ENCODE data around the gene APCDD1L. TPM values are rescaled to one million over a fixed set of nuclear protein-coding genes. Genes with fewer than 3 reads are reported as not detected.

The APCDD1L gene
- total and polyA plus RNA-seq, 3 experiments from 2014 or later, result not detected

DNA sequence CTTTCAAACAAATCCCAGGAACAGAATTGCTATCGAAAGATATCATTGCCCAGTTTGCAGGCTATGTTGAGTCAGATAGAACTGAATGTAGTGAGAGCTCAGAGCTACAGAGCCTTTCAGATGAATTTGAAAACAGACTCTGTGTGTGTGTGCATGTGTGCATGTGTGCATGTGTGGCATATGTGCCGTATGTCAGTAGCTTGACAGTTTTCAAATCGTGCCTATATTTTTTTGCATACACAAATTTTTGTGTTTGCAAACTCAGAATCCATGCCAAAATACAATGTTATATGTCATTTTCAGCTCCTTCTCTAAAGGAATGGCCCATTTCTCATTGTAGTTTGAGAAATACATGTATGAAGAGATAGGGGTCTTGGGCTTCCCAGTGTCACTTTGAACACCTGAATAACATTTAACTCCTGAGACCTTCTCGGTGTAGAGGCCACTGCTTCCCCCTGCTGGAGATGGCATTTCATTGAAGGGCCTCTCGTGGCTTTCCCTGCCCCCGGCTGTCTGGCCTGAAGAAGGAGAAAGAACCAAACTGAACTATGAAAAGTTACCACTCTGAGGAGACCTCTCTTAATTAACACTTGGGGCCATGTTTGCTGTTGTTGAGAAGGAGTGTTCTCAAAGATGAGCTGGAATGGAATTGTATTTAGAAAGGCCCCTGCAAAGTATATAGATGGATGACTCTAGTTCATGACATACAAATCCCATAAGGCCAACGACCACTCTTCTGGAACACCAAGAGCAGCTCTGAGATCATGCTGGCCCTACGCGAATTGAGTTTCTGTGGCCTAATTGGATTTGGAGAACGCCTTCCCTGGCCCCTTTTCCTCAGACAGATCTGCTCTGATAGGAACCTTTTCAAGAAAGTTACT, 67.4 kb downstream of the APCDD1L start:
- no peaks in the 10 kb centered on the region for H3K9me3 ChIP-seq (ENCODE audit: low read length)
- no peaks in the 10 kb centered on the region for H3K27me3 ChIP-seq (ENCODE audit: insufficient read depth, low read length, poor library complexity, severe bottlenecking)
- no peaks in the 10 kb centered on the region for H3K27me3 Mint-ChIP-seq
- ChIA-PET CTCF (interaction anchor here (0.7 kb wide), 1 partner anchor 18 kb away, joined by 3 read pairs; no protein-coding TSS in a partner anchor), POLR2A (no interaction called here)
- no peak overlapping the region for H3K4me3 Mint-ChIP-seq
- H3K36me3 ChIP-seq (ENCODE audit: insufficient read depth, low read length), result peaks cover 22% of the 10 kb centered on the region
- DNase-seq, result peak; percentile 16 to 63 (median 24)
- H3K27ac Mint-ChIP-seq, result peak overlapping the region in 4 of 8 donors; percentile 20 to 42 (median 32)
- no peak overlapping the region for H3K27ac ChIP-seq (ENCODE audit: low read depth, low read length)
- H3K4me1 Mint-ChIP-seq, result peaks cover 0 to 2% (median 2%) of the 10 kb centered on the region in 3 donors
- H3K4me1 ChIP-seq (ENCODE audit: insufficient read depth, low read length), result no peaks in the 10 kb centered on the region
- H3K9me3 Mint-ChIP-seq, result no peaks in the 10 kb centered on the region
- no peak overlapping the region for H3K4me3 ChIP-seq (ENCODE audit: low read length)
- H3K36me3 Mint-ChIP-seq, result peaks cover 0 to 86% (median 28%) of the 10 kb centered on the region in 3 donors

DNA sequence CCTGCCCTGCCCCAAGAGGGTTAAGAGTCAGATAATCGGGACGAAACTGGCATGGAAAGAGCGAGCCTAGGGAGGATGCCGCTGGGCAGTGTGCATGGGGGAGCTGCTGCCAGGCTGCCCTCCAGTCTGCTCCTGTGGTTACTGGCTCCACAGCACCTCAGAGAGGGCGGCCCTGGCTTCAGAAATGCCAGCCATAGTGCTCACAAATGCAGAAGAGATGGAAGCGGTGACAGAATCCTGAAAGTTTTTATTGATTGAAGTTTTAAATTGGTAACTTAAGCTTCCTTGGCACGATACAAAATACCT, 68.3 kb downstream of the APCDD1L start:
- Histone ChIP-seq H3K27me3 (ENCODE audit: insufficient read depth, low read length, poor library complexity, severe bottlenecking) (no peaks in the 10 kb centered on the region), H3K27ac (ENCODE audit: low read depth, low read length) (no peak overlapping the region), H3K4me3 (ENCODE audit: low read length) (no peak overlapping the region), H3K36me3 (ENCODE audit: insufficient read depth, low read length) (peaks cover 22% of the 10 kb centered on the region), H3K9me3 (ENCODE audit: low read length) (no peaks in the 10 kb centered on the region), H3K4me1 (ENCODE audit: insufficient read depth, low read length) (no peaks in the 10 kb centered on the region)
- Mint-ChIP-seq H3K27ac (peak overlapping the region in 2 of 8 donors; percentile 35 to 77), H3K4me3 (no peak overlapping the region), H3K4me1 (peaks cover 0 to 6% (median 4%) of the 10 kb centered on the region in 3 donors), H3K27me3 (no peaks in the 10 kb centered on the region), H3K9me3 (no peaks in the 10 kb centered on the region), H3K36me3 (peaks cover 0 to 87% (median 24%) of the 10 kb centered on the region in 3 donors)
- ChIA-PET POLR2A (interaction anchor here (1.2 kb wide), 1 partner anchor 204 kb away, joined by 3 read pairs; the partner anchor contains the start of gene STX16), CTCF (interaction anchor here (0.7 kb wide), 1 partner anchor 17 kb away, joined by 3 read pairs; no protein-coding TSS in a partner anchor)
- DNase-seq, result no peak

DNA sequence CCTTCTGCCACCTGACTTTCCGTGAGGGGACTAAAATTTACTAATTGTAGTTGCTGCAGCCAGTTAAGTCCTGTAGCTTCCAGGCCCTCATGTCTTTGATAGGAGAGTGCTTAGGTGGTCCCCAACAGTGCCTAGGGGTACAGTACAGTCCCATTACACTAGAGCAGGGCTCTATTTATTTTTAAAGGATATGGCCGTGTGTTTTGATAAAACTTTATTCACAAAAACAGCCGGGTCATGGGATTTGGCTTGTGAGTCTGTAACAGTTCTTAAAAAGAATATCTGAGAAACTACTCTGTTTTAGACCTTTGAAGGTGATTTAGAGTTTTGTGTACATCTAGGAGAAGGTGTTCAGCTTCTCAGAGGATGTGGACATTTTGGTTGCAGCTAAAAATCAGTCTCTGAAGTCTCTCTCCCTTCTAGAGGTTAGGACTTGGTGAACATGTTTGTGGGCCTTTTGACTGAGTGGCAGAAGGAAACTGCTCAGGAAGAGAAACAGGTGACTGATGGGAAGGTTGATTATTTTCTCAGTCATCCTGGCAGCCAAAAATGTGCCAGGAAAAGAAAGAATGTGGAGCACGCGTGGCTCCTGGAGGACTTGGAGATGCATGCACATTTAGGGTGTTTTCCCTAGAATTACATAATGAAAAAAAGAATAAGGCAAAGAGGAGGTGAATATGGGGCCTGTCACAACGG, 68.8 kb downstream of the APCDD1L start:
- Histone ChIP-seq H3K36me3 (ENCODE audit: insufficient read depth, low read length) (peaks cover 22% of the 10 kb centered on the region), H3K9me3 (ENCODE audit: low read length) (no peaks in the 10 kb centered on the region), H3K4me3 (ENCODE audit: low read length) (no peak overlapping the region), H3K27ac (ENCODE audit: low read depth, low read length) (no peak overlapping the region), H3K27me3 (ENCODE audit: insufficient read depth, low read length, poor library complexity, severe bottlenecking) (no peaks in the 10 kb centered on the region), H3K4me1 (ENCODE audit: insufficient read depth, low read length) (no peaks in the 10 kb centered on the region)
- Mint-ChIP-seq H3K27me3 (no peaks in the 10 kb centered on the region), H3K9me3 (no peaks in the 10 kb centered on the region), H3K36me3 (peaks cover 0 to 86% (median 21%) of the 10 kb centered on the region in 3 donors), H3K4me1 (peaks cover 3 to 6% (median 4%) of the 10 kb centered on the region in 3 donors), H3K27ac (peak overlapping the region in 5 of 8 donors; percentile 11 to 77 (median 58)), H3K4me3 (no peak overlapping the region)
- no peak for DNase-seq
- ChIA-PET POLR2A (interaction anchor here (1.2 kb wide), 1 partner anchor 205 kb away, joined by 3 read pairs; the partner anchor contains the start of gene STX16), CTCF (interaction anchor here (1.1 kb wide), 1 partner anchor 210 kb away, joined by 3 read pairs; no protein-coding TSS in a partner anchor)

DNA sequence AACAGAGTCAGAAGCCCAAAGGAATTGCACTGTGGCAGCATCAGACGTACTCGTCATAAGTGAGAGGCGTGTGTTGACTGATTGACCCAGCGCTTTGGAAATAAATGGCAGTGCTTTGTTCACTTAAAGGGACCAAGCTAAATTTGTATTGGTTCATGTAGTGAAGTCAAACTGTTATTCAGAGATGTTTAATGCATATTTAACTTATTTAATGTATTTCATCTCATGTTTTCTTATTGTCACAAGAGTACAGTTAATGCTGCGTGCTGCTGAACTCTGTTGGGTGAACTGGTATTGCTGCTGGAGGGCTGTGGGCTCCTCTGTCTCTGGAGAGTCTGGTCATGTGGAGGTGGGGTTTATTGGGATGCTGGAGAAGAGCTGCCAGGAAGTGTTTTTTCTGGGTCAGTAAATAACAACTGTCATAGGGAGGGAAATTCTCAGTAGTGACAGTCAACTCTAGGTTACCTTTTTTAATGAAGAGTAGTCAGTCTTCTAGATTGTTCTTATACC, 70.4 kb downstream of the APCDD1L start:
- no peaks in the 10 kb centered on the region for H3K27me3 ChIP-seq (ENCODE audit: insufficient read depth, low read length, poor library complexity, severe bottlenecking)
- ChIA-PET CTCF (interaction anchor here (0.8 kb wide), 1 partner anchor 19 kb away, joined by 3 read pairs; no protein-coding TSS in a partner anchor), POLR2A (no interaction called here)
- Mint-ChIP-seq H3K4me1 (peaks cover 3 to 14% (median 4%) of the 10 kb centered on the region in 3 donors), H3K4me3 (no peak overlapping the region), H3K27ac (peak overlapping the region in 1 of 8 donors; percentile 77), H3K9me3 (no peaks in the 10 kb centered on the region), H3K36me3 (peaks cover 0 to 88% (median 20%) of the 10 kb centered on the region in 3 donors), H3K27me3 (no peaks in the 10 kb centered on the region)
- DNase-seq, result no peak
- no peaks in the 10 kb centered on the region for H3K4me1 ChIP-seq (ENCODE audit: insufficient read depth, low read length)
- H3K27ac ChIP-seq (ENCODE audit: low read depth, low read length), result no peak overlapping the region
- H3K9me3 ChIP-seq (ENCODE audit: low read length), result no peaks in the 10 kb centered on the region
- peaks cover 22% of the 10 kb centered on the region for H3K36me3 ChIP-seq (ENCODE audit: insufficient read depth, low read length)
- no peak overlapping the region for H3K4me3 ChIP-seq (ENCODE audit: low read length)

DNA sequence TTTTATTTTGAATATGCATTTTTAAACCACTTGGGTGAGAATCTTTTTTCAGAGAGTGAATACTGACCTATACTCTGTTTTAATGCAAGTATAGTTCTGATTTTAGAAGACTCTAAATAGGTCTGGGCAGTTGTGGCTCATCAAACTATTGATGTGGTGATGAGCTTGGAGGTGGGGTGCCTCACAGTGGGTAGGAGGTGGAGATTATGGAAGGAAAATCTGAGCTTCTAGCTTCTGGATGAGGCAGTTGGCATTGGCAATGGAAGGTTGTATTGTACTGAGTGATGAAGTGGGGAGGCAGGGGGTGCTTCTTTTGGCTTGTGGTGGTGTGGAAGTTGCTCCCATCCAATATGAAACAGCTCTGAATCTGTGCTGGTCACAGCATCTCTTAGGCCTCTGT, 73.5 kb downstream of the APCDD1L start:
- no peak for DNase-seq
- H3K27me3 Mint-ChIP-seq, result no peaks in the 10 kb centered on the region
- Histone ChIP-seq H3K36me3 (ENCODE audit: insufficient read depth, low read length) (peaks cover 16% of the 10 kb centered on the region), H3K4me1 (ENCODE audit: insufficient read depth, low read length) (no peaks in the 10 kb centered on the region), H3K27ac (ENCODE audit: low read depth, low read length) (no peak overlapping the region), H3K27me3 (ENCODE audit: insufficient read depth, low read length, poor library complexity, severe bottlenecking) (no peaks in the 10 kb centered on the region), H3K4me3 (ENCODE audit: low read length) (no peak overlapping the region), H3K9me3 (ENCODE audit: low read length) (no peaks in the 10 kb centered on the region)
- H3K4me3 Mint-ChIP-seq, result no peak overlapping the region
- CTCF ChIA-PET, result no interaction called here
- H3K4me1 Mint-ChIP-seq, result peaks cover 15 to 30% (median 17%) of the 10 kb centered on the region in 3 donors
- POLR2A ChIA-PET, result no interaction called here
- no peaks in the 10 kb centered on the region for H3K9me3 Mint-ChIP-seq
- H3K27ac Mint-ChIP-seq, result peak overlapping the region in 4 of 8 donors; percentile 12 to 68 (median 34)
- peaks cover 0 to 85% (median 21%) of the 10 kb centered on the region in 3 donors for H3K36me3 Mint-ChIP-seq

DNA sequence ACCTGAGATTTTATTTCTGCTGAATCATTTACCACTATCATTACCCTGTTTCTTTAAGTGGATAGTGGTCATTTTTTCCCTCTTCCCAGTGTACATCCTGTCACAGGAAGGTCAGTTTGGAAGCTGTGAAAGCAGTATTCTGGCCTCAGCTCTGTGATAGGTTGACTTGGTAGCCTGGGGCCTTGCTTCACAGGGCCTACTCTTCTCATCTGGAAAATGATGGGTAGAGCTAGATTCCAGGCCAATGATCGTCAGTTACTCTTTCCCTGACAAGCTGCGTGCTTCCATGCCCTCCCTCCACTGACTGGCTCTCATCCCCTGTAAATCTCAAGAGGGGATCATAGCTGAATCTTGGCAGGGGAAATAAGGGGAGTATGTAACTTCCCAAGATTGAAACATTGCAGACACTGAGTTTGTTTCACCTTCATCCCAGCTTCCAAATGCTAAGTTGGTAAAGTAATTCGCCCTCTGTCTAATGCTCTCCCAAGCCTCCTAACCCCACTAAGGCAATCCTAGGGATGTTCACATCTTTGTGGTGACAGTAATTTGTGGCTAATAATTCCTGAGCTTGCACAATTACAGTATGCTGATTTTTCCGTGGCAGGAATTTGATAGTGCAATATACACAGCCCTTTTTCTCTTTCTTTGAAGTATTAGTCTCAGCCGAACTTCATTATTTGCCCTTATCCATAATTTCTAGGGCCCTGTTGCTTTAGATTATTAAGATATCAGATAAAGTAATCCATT, 75.0 kb downstream of the APCDD1L start:
- no peaks in the 10 kb centered on the region for H3K27me3 ChIP-seq (ENCODE audit: insufficient read depth, low read length, poor library complexity, severe bottlenecking)
- ChIA-PET POLR2A (no interaction called here), CTCF (no interaction called here)
- H3K27ac ChIP-seq (ENCODE audit: low read depth, low read length), result no peak overlapping the region
- peaks cover 22 to 36% (median 27%) of the 10 kb centered on the region in 3 donors for H3K4me1 Mint-ChIP-seq
- no peaks in the 10 kb centered on the region for H3K9me3 ChIP-seq (ENCODE audit: low read length)
- H3K4me3 ChIP-seq (ENCODE audit: low read length), result no peak overlapping the region
- H3K27ac Mint-ChIP-seq, result peak overlapping the region in 2 of 8 donors; percentile 29 to 44
- no peaks in the 10 kb centered on the region for H3K27me3 Mint-ChIP-seq
- H3K36me3 ChIP-seq (ENCODE audit: insufficient read depth, low read length), result peaks cover 12% of the 10 kb centered on the region
- no peaks in the 10 kb centered on the region for H3K4me1 ChIP-seq (ENCODE audit: insufficient read depth, low read length)
- no peak for DNase-seq
- no peaks in the 10 kb centered on the region for H3K9me3 Mint-ChIP-seq
- H3K4me3 Mint-ChIP-seq, result no peak overlapping the region
- H3K36me3 Mint-ChIP-seq, result peaks cover 0 to 80% (median 24%) of the 10 kb centered on the region in 3 donors

DNA sequence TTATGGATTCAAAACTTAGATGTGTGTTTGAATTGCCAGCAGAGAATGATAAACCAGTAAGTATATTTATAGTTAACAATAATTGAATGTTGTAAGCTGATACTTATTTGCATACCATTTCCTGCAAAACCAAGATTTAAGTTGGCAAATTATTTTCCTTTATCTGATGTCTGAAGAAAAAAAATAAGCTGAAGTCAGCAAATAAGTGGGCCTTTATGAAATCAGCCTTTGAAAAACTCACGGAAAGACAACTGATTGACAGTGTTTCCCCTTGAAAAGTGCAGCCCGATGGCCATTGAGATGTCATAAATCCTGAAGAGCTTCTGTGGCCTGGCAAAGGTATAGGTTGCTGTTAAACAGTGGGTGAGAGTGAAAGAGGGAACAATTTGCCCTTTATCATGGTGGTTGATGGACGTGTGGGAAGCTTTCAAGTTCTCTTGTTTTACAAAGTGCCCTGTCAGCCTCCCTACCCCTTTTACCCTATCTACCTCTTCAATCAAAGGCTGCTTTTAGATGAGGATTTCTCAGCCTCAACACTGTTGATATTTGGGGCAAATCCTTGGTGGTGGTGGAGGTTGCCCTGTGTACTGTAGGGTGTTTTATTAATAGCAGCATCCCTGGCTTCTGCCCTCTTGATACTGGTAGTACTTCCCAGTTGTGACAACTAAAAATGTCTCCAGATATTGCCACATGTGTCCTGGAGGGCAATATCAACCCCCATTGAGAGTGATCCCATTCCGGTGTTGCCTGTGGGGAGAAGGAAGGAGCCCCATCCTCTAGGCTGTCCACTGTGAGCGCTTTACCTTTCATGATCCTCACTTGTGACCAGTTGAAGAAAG, 76.0 kb downstream of the APCDD1L start:
- Mint-ChIP-seq H3K36me3 (peaks cover 0 to 75% (median 20%) of the 10 kb centered on the region in 3 donors), H3K4me1 (peaks cover 26 to 44% (median 34%) of the 10 kb centered on the region in 3 donors), H3K9me3 (no peaks in the 10 kb centered on the region), H3K27ac (peak overlapping the region in 4 of 8 donors; percentile 9 to 61 (median 28)), H3K27me3 (no peaks in the 10 kb centered on the region), H3K4me3 (no peak overlapping the region)
- Histone ChIP-seq H3K4me3 (ENCODE audit: low read length) (no peak overlapping the region), H3K27me3 (ENCODE audit: insufficient read depth, low read length, poor library complexity, severe bottlenecking) (no peaks in the 10 kb centered on the region), H3K36me3 (ENCODE audit: insufficient read depth, low read length) (peaks cover 8% of the 10 kb centered on the region), H3K9me3 (ENCODE audit: low read length) (no peaks in the 10 kb centered on the region), H3K4me1 (ENCODE audit: insufficient read depth, low read length) (no peaks in the 10 kb centered on the region), H3K27ac (ENCODE audit: low read depth, low read length) (no peak overlapping the region)
- no peak for DNase-seq
- POLR2A ChIA-PET, result no interaction called here
- CTCF ChIA-PET, result no interaction called here
